GM12891 (cell line): ENCODE results near the gene ALG13.
"Not testable (repeated sequence)": the region's sequence is repeated elsewhere in the genome, so short reads cannot be mapped to it uniquely, and the experiment has no call there.

Experiments
- DNase-seq: peaks from one replicate; pipeline ENCODE4 v3.0.0; 2011; ENCODE audit warnings: low spot score; ENCODE audit not compliant: insufficient read length
- FAIRE-seq: peaks from 2 replicates; lab custom pipeline; 2011; peaks lifted over from hg19 to GRCh38; lab: Jason Lieb, UNC
- PAX5 ChIP-seq: IDR thresholded peaks from 2 replicates; pipeline ENCODE4 v1.6.1; 2011; ENCODE audit warnings: low read length, moderate library complexity, mild to moderate bottlenecking; ENCODE audit not compliant: insufficient read depth, severe bottlenecking
- POLR2A ChIP-seq: IDR thresholded peaks from 2 replicates; pipeline ENCODE4 v1.6.1; 2011; ENCODE audit warnings: low read depth, low read length, control low read depth
- POLR2AphosphoS5 ChIP-seq: IDR thresholded peaks from 2 replicates; pipeline ENCODE4 v1.6.1; 2011; ENCODE audit warnings: low read depth, low read length, control low read depth
- POU2F2 ChIP-seq: IDR thresholded peaks from 2 replicates; pipeline ENCODE4 v1.6.1; 2011; ENCODE audit warnings: low read depth, mild to moderate bottlenecking, control low read depth, low read length, moderate library complexity
- SPI1 ChIP-seq: IDR thresholded peaks from 2 replicates; pipeline ENCODE4 v1.6.1; 2011; ENCODE audit warnings: low read depth, low read length, control low read depth
- TAF1 ChIP-seq: IDR thresholded peaks from 2 replicates; pipeline ENCODE4 v1.6.1; 2011; ENCODE audit warnings: low read depth, low read length, control low read depth

ALG13 gene

DNA sequence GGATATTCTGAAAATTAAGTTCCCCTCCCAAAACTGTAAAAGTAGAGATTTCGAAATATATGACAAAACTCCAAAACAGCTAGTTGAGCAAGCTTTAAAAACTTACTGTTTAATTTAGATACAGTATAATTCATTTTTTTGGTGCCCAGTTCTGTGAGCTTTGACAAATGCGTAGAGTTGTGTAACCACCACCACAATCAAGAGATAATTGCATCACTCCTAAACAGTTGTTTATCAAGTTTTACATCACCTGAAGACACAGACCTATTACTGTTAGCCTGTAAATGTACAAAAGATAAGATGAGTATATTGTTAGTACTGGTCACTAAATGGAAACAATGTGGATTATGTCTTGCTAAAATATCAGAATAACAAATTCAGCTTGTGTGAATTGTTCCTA is 62.3 kb downstream of the ALG13 start:
- DNase-seq (no peak), FAIRE-seq (no peak)
- no peak for TF ChIP-seq PAX5
- TF ChIP-seq TAF1 = no peak
- TF ChIP-seq SPI1 = no peak
- TF ChIP-seq POU2F2 = no peak
- TF ChIP-seq POLR2A = no peak
- no peak for TF ChIP-seq POLR2AphosphoS5

DNA sequence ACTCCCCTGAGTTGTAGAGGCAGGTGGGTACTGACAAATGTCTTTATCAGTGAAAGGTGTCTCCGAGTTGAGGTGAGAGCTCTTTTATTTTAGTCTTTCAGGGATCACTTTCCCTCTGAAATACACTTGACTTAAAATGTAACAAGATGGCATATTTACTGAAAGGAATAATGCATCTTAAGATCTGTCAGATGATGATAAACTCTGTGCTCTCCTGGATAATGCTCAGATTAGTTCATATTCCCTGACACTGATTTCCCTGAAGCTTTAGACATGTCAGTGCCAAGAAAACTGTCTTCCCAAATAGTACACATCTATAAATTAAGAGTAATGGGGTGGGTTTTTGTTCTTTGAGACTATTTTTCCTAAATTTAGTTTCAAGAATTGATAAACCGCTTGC is 75.5 kb downstream of the ALG13 start:
- FAIRE-seq (no peak), DNase-seq (no peak)
- TF ChIP-seq SPI1 (no peak), PAX5 (no peak), POLR2AphosphoS5 (no peak), TAF1 (no peak), POU2F2 (no peak), POLR2A (no peak)

- no peak for DNase-seq
- no peak for FAIRE-seq
- TF ChIP-seq POLR2AphosphoS5 (no peak), PAX5 (no peak), SPI1 (no peak), POLR2A (no peak), TAF1 (no peak), POU2F2 (no peak)
These were observed 78.7 kb downstream of the ALG13 start for GRCh38 chrX:111759686-111760085.

DNA sequence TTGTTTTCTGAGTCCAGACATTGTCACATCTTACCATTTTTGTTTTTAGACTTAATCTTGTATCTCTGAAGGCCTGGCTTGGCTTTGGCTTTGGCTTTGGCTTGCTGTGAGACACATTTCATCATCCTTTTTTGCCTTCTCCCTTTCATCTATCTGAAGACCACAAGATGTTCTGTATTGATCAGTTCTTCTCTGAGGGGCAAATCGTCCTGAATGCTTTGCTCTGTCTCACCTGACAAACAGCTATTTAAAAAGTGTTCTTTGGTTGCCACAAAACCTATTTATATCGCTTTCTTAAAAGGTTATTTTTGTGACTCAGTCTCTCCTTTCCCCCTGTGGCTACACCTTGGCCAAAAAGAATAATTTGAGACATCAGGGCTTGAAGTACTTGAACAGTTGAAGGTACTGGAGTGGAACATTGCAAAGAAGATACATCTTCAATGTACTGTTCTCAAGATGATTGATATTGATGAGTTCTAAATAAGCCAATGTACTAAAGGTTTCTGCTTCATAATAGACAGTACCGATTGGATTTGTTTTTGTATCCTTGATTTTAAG is 80.7 kb downstream of the ALG13 start:
- DNase-seq = no peak
- no peak for FAIRE-seq
- TF ChIP-seq TAF1 (no peak), PAX5 (no peak), POLR2A (no peak), SPI1 (no peak)

GRCh38 chrX:111778591-111778990 is 97.6 kb downstream of the ALG13 start:
- DNase-seq = no peak
- TF ChIP-seq POLR2A (no peak), PAX5 (no peak), TAF1 (no peak), POU2F2 (no peak), POLR2AphosphoS5 (no peak), SPI1 (no peak)
- FAIRE-seq = no peak

DNA sequence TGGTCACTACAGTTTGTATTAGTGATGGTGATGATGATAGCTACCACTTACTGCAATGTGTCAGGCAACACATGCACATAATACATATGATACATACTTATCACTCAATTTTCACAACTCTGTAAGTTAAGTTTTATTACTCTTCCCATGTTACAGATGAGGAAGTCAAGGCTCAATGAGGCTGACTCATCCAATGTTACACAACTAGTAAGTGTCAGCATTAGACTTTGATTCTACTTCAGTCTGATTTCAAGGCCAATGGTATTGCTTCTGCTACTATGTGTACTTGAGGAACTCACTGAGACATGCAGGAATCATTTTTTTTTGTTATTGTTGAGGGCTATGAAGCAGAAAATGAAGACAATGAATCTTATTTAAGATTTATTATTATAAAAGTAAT is 98.6 kb downstream of the ALG13 start:
- no peak for DNase-seq
- no peak for FAIRE-seq
- TF ChIP-seq SPI1 = no peak

- DNase-seq = no peak
- no peak for FAIRE-seq
- TF ChIP-seq SPI1 (no peak), PAX5 (no peak), POLR2AphosphoS5 (no peak), POU2F2 (no peak), TAF1 (no peak), POLR2A (no peak)
These were observed 103.7 kb downstream of the ALG13 start for GRCh38 chrX:111784667-111785066.

DNA sequence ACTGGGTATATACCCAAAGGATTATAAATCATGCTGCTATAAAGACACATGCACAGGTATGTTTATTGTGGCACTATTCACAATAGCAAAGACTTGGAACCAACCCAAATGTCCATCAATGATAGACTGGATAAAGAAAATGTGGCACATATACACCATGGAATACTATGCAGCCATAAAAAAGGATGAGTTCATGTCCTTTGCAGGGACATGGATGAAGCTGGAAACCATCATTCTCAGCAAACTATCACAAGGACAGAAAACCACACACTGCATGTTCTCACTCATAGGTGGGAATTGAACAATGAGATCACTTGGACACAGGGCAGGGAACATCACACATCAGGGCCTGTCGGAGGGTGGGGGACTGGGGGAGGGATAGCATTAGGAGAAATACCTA is 109.1 kb downstream of the ALG13 start:
- FAIRE-seq, DNase-seq: not testable (repeated sequence)
